HG03097 (cell line): ENCODE data around the gene CCL8.
"Not testable (repeated sequence)": the region's sequence is repeated elsewhere in the genome, so short reads cannot be mapped to it uniquely, and the experiment has no call there.

Experiments
- ATAC-seq: cut with Tn5 transposase; IDR thresholded peaks from one replicate; pipeline ENCODE4 v1.9.1; 2021; ENCODE audit not compliant: unreplicated experiment, low FRiP score

CCL8 gene

GRCh38 chr17:34312080-34312479 lies 7.2 kb upstream of the CCL8 start:
- ATAC-seq: no peak

- no peak for ATAC-seq
Observed at GRCh38 chr17:34313164-34313563, 6.1 kb upstream of the CCL8 start.

DNA sequence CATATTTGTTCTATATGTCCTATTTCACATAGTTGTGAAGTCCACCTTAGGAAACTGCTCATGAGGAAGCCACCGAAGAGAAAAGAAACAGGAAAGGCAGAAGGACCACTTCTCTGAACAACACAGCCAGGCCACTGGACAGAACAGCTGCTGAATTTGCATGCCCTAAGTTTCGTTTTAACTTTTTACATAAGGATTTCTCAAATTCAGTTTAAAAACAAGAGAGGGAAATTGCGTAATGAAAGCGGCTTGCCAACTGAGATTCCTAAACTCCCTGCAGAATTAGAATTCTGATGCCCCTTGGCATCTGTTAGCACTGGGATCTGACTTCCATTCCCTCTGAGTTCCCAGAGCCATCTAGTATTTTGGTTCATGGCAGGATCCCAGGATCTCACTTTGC lies 5.0 kb upstream of the CCL8 start:
- ATAC-seq: no peak

- no peak for ATAC-seq
Observed at GRCh38 chr17:34318474-34318873, 761 bp upstream of the CCL8 start.

- ATAC-seq: no peak
Observed at GRCh38 chr17:34321964-34322363, 2.7 kb downstream of the CCL8 start.

DNA sequence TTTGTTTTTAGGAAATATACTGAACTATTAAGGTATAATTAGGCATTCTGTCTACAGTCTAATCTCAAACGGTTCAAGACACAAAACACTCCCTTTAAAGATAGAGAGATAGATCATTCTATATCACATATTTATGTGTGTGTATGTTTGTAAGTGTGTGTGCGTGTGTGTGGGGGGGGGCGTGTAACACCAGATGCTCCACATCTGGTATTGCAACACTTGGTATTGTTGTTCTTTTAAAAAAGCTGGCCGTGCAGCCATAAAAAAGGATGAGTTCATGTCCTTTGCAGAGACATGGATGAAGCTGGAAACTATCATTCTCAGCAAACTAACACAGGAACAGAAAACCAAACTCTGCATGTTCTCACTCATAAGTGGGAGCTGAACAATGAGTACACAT lies 8.3 kb downstream of the CCL8 start:
- not testable (repeated sequence) for ATAC-seq

DNA sequence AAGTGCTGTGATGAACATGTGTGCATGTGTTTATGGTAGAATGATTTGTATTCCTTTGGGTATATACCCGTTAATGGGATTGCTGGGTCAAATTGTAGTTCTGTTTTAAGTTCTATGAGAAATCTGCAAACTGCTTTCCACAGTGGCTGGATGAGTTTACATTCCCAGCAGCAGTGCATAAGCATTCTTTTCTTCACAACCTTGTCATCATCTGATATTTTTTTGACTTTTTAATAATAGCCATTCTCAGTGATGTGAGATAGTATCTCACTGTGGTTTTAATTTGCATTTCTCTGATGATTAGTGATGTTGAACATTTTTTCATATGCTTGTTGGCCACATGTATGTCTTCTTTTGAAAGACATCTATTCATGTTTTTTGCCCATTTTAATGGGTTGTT lies 18.5 kb downstream of the CCL8 start:
- ATAC-seq: no peak

DNA sequence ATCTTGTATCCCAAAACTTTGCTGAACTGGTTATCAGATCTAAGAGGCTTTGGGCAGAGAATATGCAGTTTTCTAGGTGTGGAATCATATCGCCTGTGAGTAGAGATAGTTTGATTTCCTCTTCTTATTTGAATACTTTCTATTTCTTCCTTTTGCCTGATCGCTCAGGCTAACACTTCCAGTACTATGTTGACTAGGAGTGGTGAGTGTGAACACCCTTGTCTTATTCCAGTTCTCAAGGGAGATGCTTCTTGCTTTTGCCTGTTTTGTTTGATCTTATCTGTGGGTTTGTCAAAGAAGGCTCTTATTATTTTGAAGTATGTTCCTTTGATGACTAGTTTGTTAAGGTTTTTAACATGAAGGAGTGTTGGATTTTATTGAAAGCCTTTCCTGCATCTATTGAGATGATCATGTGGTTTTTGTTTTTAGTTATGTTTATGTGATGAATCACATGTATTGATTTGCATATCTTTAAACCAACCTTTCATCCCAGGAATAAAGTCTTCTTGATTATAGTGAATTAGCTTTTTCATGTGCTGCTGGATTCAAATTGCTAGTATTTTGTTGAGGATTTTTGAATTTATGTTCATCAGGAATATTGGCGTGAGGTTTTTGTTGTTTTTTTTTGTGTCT lies 20.0 kb downstream of the CCL8 start:
- ATAC-seq: no peak

GRCh38 chr17:34341916-34342315 lies 22.7 kb downstream of the CCL8 start:
- no peak for ATAC-seq

DNA sequence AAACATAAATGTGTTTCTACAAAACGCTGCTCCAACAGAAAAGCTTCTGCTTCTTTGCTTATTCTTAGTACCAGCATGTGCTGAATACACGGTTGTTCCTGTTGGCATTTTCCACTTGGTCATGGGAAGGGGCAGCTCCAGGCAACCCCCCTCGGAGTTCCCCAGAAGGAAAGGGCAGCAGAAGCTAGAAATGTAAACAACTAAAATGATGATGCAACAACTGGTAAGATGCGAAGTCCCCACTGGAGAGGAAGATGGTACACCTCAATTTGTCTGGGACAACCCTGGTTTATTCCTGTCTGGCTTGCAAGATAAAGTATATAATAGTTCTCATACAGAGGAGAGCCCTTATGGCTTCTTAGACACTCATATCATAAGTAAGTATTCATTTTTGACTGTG lies 27.8 kb downstream of the CCL8 start:
- no peak for ATAC-seq

DNA sequence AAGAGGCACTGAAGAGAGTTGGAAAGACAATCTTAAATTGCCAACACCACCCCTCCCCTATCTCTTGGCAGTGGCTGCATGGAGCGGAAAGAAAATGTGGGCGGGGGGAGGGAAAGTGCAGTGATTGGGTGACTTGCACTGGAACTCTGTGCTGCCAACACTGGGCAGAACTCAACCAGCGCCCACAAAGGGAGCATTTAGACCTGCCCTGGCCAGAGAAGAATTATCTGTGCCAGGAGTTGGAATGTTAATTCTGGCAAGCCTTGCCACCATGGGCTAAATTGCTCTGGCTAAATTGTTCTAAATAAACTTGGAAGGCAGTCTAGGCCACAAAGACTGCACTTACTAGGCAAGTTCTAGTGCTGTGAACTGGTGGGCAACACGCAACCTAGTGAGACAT lies 30.5 kb downstream of the CCL8 start:
- ATAC-seq: no peak

GRCh38 chr17:34351096-34351495 lies 31.9 kb downstream of the CCL8 start:
- ATAC-seq: no peak

- ATAC-seq: no peak
Observed at GRCh38 chr17:34352191-34352590, 33.0 kb downstream of the CCL8 start.

DNA sequence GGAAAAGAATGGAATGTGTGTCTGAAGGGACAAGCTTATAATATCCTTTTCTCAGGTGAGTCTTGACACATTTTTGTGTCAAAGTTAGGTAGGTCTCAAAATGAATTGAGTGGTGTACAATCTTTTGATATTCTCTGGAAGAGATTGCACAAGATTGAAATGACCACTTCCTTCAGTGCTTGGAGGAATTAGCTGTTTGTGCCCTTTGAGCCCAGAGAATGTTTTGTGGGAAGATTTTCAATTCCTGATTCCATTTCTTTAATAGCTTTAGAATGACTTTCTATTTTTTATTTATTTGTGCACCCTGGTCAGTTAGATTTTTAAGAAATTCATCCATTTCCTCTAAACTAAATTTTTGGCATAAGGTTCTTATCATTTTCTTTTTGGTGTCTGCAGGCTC lies 35.4 kb downstream of the CCL8 start:
- ATAC-seq: no peak

- no peak for ATAC-seq
Observed at GRCh38 chr17:34356194-34356593, 37.0 kb downstream of the CCL8 start, which contains the start of gene CCL13. Gene CCL13 (plus strand): TSS chr17:34356480. CDS start chr17:34356527, 47 bp downstream.

DNA sequence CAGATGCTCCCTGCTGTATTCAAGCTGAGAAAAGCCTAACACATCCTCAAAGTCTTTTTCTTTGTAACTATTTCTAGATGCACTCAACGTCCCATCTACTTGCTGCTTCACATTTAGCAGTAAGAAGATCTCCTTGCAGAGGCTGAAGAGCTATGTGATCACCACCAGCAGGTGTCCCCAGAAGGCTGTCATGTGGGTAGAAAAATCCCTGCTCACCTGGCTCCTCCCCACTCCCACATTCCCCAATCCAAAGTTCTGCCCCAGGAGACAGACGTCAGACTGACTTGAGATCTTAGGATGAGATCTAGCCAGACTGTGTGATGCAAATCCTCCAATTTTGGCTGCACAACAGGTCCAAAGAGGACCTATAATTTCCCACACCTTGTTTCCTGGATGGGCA lies 38.2 kb downstream of the CCL8 start:
- no peak for ATAC-seq

GRCh38 chr17:34358631-34359030 lies 39.4 kb downstream of the CCL8 start:
- ATAC-seq: no peak

DNA sequence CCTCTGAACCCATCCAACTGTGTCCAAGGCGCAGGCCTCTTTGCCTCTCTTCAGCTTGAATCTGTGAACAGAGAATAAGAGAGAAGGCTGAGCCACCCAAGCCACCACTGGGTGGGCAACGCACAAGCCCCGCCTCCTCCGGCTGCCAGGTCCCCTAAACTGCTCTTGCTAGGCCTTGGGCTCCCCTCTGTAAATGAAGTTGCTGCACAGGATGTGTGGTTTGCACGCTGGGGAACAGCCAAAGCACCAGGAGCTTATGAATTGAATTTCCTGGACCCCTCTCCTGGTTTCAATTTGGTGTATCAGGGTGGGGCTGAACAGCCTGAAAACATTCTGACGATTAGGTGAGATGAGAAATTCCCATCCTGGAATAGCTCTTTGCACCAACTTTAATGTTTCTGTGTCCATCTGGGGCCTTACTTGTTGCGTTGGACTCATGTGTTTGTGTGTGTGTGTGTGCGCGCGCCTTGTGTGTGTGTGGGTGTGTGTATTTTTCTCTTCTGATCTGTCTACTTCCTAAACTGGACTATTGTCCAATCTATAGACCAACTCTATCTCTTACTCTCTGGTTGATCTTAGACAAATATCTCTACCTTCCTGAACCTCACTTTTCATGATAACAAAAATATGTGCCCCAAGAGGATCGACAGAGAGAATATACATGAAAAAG lies 41.5 kb downstream of the CCL8 start:
- no peak for ATAC-seq

- ATAC-seq: peak; percentile 71
Observed at GRCh38 chr17:34361478-34362061, 42.3 kb downstream of the CCL8 start.

- no peak for ATAC-seq
Observed at GRCh38 chr17:34363183-34363661, 44.0 kb downstream of the CCL8 start, which contains the start of gene CCL1. Gene CCL1 (minus strand): TSS chr17:34363233. CDS start chr17:34363161, 72 bp downstream.

DNA sequence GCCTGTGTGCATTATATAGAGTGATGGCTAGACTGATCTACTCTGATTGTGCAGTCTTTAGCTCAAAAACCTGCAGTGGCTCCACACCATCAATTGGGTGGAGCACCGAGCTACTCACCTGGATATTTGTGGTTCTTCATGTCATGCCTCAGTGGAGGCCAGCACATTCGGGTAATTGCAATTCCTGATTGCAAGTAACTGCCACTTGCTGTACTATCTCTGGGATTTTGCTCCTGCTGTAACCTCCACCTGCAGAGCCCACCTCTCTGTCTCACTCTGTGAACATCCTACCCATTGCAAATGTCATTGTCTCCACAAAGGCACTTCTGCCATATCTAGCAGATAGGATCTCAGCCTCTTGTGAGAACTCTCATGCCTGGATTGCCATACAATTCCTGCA lies 45.5 kb downstream of the CCL8 start:
- no peak for ATAC-seq

GRCh38 chr17:34365340-34365739 lies 46.1 kb downstream of the CCL8 start:
- no peak for ATAC-seq
